GM21390 (cell line): Measurements from ENCODE around the gene CHD1.

Source experiments
- ATAC-seq: cut with Tn5 transposase; IDR thresholded peaks from one replicate; pipeline ENCODE4 v1.9.1; 2021; ENCODE audit not compliant: unreplicated experiment

Gene CHD1

DNA sequence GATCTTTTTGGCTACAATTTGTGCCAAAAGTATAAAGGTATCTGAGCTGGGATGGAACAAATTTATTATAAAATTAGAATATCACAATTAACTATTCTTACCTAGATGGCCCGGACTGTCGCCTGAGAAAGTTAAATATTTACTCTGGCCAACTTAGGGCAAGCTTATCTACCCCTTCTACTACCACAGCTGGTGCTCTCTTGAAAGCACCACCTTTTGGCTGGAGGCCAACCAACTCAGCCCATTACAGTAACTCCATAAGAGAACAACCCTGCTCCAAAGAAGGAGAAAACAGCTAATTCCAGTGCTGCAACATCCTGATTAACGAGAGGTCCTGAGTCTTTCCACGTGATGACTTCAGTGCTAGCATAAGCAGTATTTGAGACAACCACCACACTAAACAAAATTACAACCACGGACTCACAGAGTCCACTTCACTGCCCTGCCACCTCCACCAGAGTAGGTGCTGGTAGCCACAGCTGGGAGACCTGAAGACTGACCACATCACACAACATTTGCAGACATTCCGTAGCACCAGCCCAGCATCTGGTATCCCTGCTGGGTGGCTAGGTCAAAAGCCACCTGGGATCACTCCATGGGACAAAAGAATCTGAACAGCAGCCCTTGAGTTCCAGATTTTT is 112.1 kb downstream of the CHD1 start:
- no peak for ATAC-seq

DNA sequence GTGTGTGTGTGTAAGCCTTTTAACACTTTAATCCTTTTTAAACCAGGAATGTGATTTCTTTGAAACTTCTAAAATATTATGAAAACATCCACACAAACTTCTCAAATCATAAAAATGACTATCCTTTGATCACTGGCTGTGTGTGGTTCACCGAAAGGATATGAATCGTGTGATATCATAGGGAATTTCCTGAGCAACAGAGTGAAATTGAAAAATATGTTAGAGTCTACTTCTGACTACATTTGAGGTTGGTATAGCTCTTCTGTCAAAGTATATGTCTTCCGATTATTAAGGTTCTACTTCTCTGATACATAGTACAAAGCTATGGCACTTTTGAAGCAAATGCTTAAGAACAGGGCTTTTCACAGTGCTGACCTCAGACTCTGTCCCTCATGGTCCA is 115.1 kb downstream of the CHD1 start:
- no peak for ATAC-seq

DNA sequence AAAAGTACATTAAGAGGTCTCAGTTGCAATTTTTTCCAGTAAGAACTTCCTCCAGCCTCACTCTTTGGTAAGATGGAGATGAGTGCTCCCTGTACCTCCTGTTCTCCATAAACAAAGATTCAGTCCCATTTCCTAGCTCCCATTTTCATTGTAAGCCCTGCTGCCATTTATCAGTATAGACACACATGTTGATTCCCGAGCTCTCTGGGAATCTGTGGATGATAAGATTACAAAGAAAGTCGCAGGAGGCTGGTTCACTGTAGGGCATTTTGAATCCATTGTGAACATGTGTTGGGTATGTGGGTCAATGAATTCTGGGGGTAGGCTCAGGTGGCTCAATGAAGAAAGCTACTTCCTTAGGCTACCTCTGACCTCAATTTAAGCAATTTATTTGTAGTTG is 118.6 kb downstream of the CHD1 start:
- ATAC-seq, result no peak

DNA sequence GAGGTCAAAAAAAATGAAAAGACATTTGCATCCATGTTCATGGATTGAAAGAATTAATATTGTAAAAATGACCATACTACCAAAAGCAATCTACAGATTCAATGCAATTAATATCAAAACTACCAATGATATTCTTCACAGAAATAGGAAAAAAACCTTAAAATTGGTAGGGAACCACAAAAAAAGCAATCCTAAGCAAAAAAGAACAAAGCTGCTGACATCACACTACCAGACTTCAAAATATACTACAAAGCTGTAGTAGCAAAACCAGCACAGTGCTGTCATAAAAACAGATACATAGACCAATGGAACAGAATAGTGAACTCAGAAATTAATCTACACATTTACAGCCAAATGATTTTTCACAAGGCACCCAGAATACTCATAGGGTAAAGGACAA is 121.0 kb downstream of the CHD1 start:
- no peak for ATAC-seq

DNA sequence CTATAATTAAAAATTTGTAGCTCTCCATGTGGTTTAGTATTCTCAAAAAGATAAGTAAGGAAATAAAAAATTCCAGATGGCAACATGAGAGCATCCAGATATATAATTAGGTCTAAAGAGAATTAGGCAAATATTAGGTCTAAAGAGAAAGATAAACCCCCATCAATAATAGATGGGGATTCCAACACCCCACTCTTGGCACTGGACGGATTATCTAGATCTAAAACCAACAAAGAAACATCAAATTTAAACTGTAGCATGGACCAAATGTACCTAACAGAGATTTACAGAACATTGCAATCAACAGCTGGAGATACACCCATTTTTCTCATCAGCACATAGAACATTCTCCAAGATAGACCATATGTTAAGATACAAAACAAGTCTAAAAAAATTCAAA is 123.7 kb downstream of the CHD1 start:
- no peak for ATAC-seq

DNA sequence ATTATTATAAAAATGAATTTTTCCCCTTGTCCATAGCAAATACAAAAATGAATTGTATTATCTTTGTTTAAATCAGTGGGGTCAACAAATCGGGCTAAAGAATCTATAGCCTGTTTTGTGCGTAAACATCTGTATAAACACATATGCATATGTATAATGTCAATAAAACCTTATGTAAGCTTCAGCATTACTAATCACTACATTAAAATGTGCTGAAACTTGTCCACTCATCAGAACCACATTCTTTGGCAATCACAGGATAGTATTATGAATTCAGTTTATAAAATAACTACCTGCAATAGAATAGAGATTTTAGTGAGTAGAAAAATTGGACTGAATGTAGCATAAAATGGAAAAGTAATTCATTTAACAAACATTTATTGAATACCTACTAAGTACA is 124.7 kb downstream of the CHD1 start:
- ATAC-seq, result no peak
